GM21381 (cell line): ENCODE measurements around the gene ITLN2.
"Not testable (repeated sequence)": the region's sequence is repeated elsewhere in the genome, so short reads cannot be mapped to it uniquely, and the experiment has no call there.

Experiments
- ATAC-seq: cut with Tn5 transposase; IDR thresholded peaks from one replicate; pipeline ENCODE4 v1.9.1; 2021; ENCODE audit warnings: mild to moderate bottlenecking, moderate library complexity; ENCODE audit not compliant: unreplicated experiment

Gene ITLN2

GRCh38 chr1:160910170-160910750, 44.3 kb downstream of the ITLN2 start:
- no peak for ATAC-seq

- ATAC-seq, result no peak
These were observed 46.6 kb downstream of the ITLN2 start for GRCh38 chr1:160907976-160908375.

- ATAC-seq, result no peak
These were observed 49.0 kb downstream of the ITLN2 start for GRCh38 chr1:160905617-160905989.

- ATAC-seq, result no peak
These were observed 49.6 kb downstream of the ITLN2 start for GRCh38 chr1:160904783-160905616.

- ATAC-seq, result not testable (repeated sequence)
These were observed 52.4 kb downstream of the ITLN2 start for GRCh38 chr1:160902251-160902650.

GRCh38 chr1:160901768-160902167, 52.8 kb downstream of the ITLN2 start:
- no peak for ATAC-seq

GRCh38 chr1:160900683-160901082, 53.9 kb downstream of the ITLN2 start:
- not testable (repeated sequence) for ATAC-seq
